GM13977 (cell line): ENCODE data around the gene FAM237B.

Experiments
- DNase-seq: peaks from one replicate; pipeline ENCODE4 v3.0.0; 2012; ENCODE audit warnings: low spot score
- CTCF ChIP-seq: IDR thresholded peaks from 2 replicates; pipeline ENCODE4 v1.5.1; 2012; ENCODE audit warnings: mild to moderate bottlenecking, control low read depth; ENCODE audit not compliant: insufficient read depth; ENCODE audit errors: extremely low read depth, missing control alignments
- in situ Hi-C: fragments of 300-500 bp; cut with MboI; formaldehyde crosslinking; loops from one replicate; pipeline ENCODE4 v1.12.0; 2022; ENCODE audit warnings: low sequenced_read_pairs, low pct_unique_long_range_greater_than_20kb, mixed read lengths, inconsistent platforms; ENCODE audit not compliant: unreplicated experiment

FAM237B gene

GRCh38 chr7:90320014-90320413 is 1.1 kb downstream of the FAM237B start:
- no peak for TF ChIP-seq CTCF
- in situ Hi-C loops, result no loop called here
- DNase-seq, result no peak

- in situ Hi-C loops, result no loop called here
- no peak for TF ChIP-seq CTCF
- no peak for DNase-seq
Observed at GRCh38 chr7:90313907-90314306, 7.2 kb downstream of the FAM237B start.

GRCh38 chr7:90312745-90313144 is 8.4 kb downstream of the FAM237B start:
- no peak for DNase-seq
- in situ Hi-C loops, result no loop called here
- TF ChIP-seq CTCF, result peak; percentile 45

- TF ChIP-seq CTCF, result no peak
- in situ Hi-C loops, result no loop called here
- DNase-seq, result no peak
Observed at GRCh38 chr7:90311175-90311574, 9.9 kb downstream of the FAM237B start.

- in situ Hi-C loops, result no loop called here
- no peak for TF ChIP-seq CTCF
- no peak for DNase-seq
Observed at GRCh38 chr7:90309872-90310271, 11.2 kb downstream of the FAM237B start.

- in situ Hi-C loops, result no loop called here
- no peak for TF ChIP-seq CTCF
- DNase-seq, result no peak
Observed at GRCh38 chr7:90303241-90303640, 17.9 kb downstream of the FAM237B start.
